H1 (cell line): ENCODE results near the gene SSH2.

Source experiments
- ASH2L ChIP-seq: fragments of 200-600, 300-600 bp; sonication (generic); IDR thresholded peaks from one replicate; pipeline ENCODE4 v1.7.1; 2017; ENCODE audit warnings: low read length
- GABPA ChIP-seq: IDR thresholded peaks from 2 replicates; pipeline ENCODE4 v1.6.1; 2011; ENCODE audit warnings: mild to moderate bottlenecking, low read length, moderate library complexity, borderline replicate concordance; ENCODE audit not compliant: insufficient read depth
- JUN ChIP-seq: IDR thresholded peaks from 2 replicates; pipeline ENCODE4 v1.6.1; 2011; ENCODE audit warnings: low read depth, mild to moderate bottlenecking, improper control_type of control experiment, low read length
- KDM5A ChIP-seq: fragments of 200-600 bp; IDR thresholded peaks from 2 replicates; pipeline ENCODE4 v1.7.1; 2012; ENCODE audit warnings: mild to moderate bottlenecking, low read length, inconsistent platforms, mixed read lengths
- POLR2A ChIP-seq, 2 experiments: IDR thresholded peaks; 1 replicate in 1 of 2; 2 replicates in 1 of 2; pipeline ENCODE4 v1.6.1; 2011; ENCODE audit warnings: low read depth in 2 of 2, low read length in 2 of 2, mild to moderate bottlenecking in 2 of 2; ENCODE audit errors: control extremely low read depth in 1 of 2
- POLR2AphosphoS5 ChIP-seq: IDR thresholded peaks from 2 replicates; pipeline ENCODE4 v1.6.1; 2011; ENCODE audit warnings: low read depth, low read length
- ZNF274 ChIP-seq: IDR thresholded peaks from 2 replicates; pipeline ENCODE4 v1.7.0; 2012; ENCODE audit warnings: low read length, borderline replicate concordance; ENCODE audit errors: extremely low read depth
- TF ChIP-seq, protein P1 (sequence below): IDR thresholded peaks from 2 replicates; pipeline ENCODE4 v1.6.1; 2012; ENCODE audit warnings: inconsistent platforms
- TF ChIP-seq, protein P2 (sequence below), 3 experiments: IDR thresholded peaks; 1 replicate in 2 of 3; 2 replicates in 1 of 3; pipeline versions ENCODE4 v1.5.1 to v1.6.1; 2011; ENCODE audit warnings: low read length in 3 of 3, mild to moderate bottlenecking in 3 of 3, inconsistent platforms in 2 of 3, low read depth in 1 of 3, moderate library complexity in 1 of 3; ENCODE audit not compliant: insufficient read depth in 1 of 3; ENCODE audit errors: control extremely low read depth in 1 of 3

DNA sequence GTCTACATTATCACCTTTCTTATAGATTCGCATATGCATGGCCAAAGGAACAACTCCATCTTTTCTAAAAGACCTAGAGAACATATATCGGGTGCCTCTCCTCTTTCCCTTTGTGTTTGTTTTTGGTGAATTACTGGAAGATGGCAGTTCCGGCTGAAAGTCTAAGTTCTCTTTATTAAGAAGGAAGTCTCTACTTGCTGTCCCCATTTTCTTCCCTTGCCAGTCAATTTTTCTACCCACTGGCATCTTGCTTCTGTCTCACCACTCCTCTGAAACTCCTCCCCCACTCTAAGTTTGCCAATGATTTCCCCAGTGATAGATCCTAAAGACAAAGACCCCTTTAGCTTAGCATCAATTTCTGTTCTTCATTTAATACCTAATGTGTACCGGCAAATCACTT, 213.5 kb downstream of the SSH2 start:
- no peak for TF ChIP-seq KDM5A
- TF ChIP-seq, protein P1, sequence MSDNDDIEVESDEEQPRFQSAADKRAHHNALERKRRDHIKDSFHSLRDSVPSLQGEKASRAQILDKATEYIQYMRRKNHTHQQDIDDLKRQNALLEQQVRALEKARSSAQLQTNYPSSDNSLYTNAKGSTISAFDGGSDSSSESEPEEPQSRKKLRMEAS, result no peak
- no peak for TF ChIP-seq POLR2A (IDR thresholded peaks at IDR 0.05; ENCODE audit: control extremely low read depth in 1 of 2, low read depth in 2 of 2, low read length in 2 of 2)
- TF ChIP-seq, protein P2, sequence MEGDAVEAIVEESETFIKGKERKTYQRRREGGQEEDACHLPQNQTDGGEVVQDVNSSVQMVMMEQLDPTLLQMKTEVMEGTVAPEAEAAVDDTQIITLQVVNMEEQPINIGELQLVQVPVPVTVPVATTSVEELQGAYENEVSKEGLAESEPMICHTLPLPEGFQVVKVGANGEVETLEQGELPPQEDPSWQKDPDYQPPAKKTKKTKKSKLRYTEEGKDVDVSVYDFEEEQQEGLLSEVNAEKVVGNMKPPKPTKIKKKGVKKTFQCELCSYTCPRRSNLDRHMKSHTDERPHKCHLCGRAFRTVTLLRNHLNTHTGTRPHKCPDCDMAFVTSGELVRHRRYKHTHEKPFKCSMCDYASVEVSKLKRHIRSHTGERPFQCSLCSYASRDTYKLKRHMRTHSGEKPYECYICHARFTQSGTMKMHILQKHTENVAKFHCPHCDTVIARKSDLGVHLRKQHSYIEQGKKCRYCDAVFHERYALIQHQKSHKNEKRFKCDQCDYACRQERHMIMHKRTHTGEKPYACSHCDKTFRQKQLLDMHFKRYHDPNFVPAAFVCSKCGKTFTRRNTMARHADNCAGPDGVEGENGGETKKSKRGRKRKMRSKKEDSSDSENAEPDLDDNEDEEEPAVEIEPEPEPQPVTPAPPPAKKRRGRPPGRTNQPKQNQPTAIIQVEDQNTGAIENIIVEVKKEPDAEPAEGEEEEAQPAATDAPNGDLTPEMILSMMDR (IDR thresholded peaks at IDR 0.05; ENCODE audit: control extremely low read depth in 1 of 3, insufficient read depth in 1 of 3, low read depth in 1 of 3, low read length in 3 of 3), result no peak
- no peak for TF ChIP-seq ASH2L
- TF ChIP-seq GABPA, result no peak
- TF ChIP-seq ZNF274, result no peak
- TF ChIP-seq POLR2AphosphoS5, result no peak
- TF ChIP-seq JUN, result no peak
